Thoracic aorta (tissue), 2 donors: ENCODE results near the gene SPATA6L. TPM values are rescaled to one million over a fixed set of nuclear protein-coding genes. Genes with fewer than 3 reads are reported as not detected.

Experiments used
- ATAC-seq: fragments of 150-250 bp; one replicate; pipeline ENCODE4 v1.8.0; 2017; ENCODE audit warnings: low read depth; ENCODE audit not compliant: insufficient number of reproducible peaks, low FRiP score
- DNase-seq: peaks from one replicate; pipeline ENCODE4 v3.0.0-alpha.2; 2020; ENCODE audit warnings: low spot score
- H3K27ac ChIP-seq, 2 donors: fragments of 200-600 bp; sonication (generic); 1 replicate in 1 of 2; 2 replicates in 1 of 2; pipeline ENCODE4 v1.5.1; 2016; ENCODE audit warnings: mild to moderate bottlenecking in 2 of 2, moderate library complexity in 2 of 2
- H3K27me3 ChIP-seq: fragments of 200-600 bp; sonication (generic); replicated peaks from 2 replicates; pipeline ENCODE4 v1.6.0; 2016; ENCODE audit warnings: mild to moderate bottlenecking; ENCODE audit not compliant: insufficient read depth
- H3K36me3 ChIP-seq: fragments of 200-600 bp; sonication (generic); one replicate; pipeline ENCODE4 v1.5.1; 2016
- H3K4me1 ChIP-seq, 2 donors: fragments of 200-600 bp; sonication (generic); 1 replicate in 1 of 2; 2 replicates in 1 of 2; pipeline versions ENCODE4 v1.5.1 to v1.6.0; 2016; ENCODE audit warnings: low read depth in 2 of 2, mild to moderate bottlenecking in 1 of 2; ENCODE audit not compliant: control insufficient read depth in 1 of 2
- H3K4me3 ChIP-seq: fragments of 200-600 bp; sonication (generic); 2 replicates; pipeline ENCODE4 v1.5.1; 2016; ENCODE audit warnings: mild to moderate bottlenecking
- H3K9me3 ChIP-seq: fragments of 200-600 bp; sonication (generic); 2 replicates; pipeline ENCODE4 v1.5.1; 2016
- CTCF ChIP-seq: fragments of 200-600 bp; sonication (generic); IDR thresholded peaks from one replicate; pipeline ENCODE4 v1.5.1; 2019; ENCODE audit warnings: antibody characterized with exemption
- total RNA-seq, 2 donors: library from RNA; depleted of rRNA; stranded (reverse); fragments of >200 nt; gene quantifications; one replicate each; pipeline versions ENCODE4 v1.1.0 to v1.2.3, GENCODE V29; 2016

SPATA6L gene
- total RNA-seq, 2 donors from 2014 or later, result 1.8 to 2.4 TPM

DNA sequence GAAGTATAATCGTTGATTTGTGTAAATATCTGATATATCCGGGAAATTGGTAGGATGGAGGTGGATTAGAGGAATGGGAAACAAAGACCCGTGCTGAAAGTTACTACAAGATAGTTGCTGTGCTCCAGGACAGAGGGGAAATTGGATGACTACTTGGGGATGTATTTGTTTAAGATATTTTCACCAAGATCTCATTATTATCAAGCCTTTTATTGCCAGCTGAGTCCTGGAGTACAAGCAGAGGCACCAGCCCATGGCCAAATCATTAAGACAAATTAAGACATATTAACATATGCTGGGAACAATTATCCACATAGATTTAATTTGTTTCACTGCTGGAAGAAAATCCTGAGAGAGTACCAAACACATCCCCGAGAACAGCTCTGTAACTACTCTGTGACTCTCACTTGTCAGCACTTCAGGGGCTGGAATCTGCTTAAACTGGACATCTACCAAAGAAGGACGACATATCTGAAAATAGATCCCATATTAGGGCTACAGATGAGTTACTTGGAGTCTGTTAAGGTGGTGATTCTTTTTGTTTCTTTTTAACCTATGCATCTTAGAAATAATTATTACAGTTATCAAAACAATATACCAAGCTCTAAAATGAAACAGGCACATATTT, 107.8 kb downstream of the SPATA6L start:
- Histone ChIP-seq H3K4me3 (no peak overlapping the region), H3K4me1 (peaks cover 4 to 6% of the 10 kb centered on the region in 2 donors), H3K27ac (no peak overlapping the region), H3K9me3 (no peaks in the 10 kb centered on the region), H3K36me3 (no peaks in the 10 kb centered on the region), H3K27me3 (no peaks in the 10 kb centered on the region)
- no peak for ATAC-seq
- TF ChIP-seq CTCF, result no peak
- DNase-seq, result no peak

DNA sequence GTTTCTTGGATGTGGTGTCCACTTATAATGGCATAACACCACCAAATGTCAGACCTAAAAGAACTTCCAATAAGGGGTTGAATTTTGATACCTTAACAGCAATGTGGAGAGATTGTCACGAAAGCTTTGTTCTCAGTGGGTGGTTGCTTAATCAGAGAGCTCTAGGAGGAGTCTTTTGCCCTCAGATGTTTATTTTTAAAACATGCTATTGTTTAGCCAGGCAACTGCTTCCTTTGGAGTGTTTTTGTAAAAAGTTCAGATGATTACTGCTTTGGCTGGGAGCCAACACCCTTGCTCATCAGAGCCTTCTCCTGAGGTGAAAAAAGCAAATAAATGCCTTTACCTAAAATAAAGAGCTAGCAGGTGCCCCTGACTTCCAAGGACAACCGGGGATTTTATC, 111.0 kb downstream of the SPATA6L start:
- Histone ChIP-seq H3K4me1 (peaks cover 5 to 11% of the 10 kb centered on the region in 2 donors), H3K36me3 (no peaks in the 10 kb centered on the region), H3K9me3 (no peaks in the 10 kb centered on the region), H3K27me3 (no peaks in the 10 kb centered on the region), H3K4me3 (no peak overlapping the region), H3K27ac (no peak overlapping the region)
- TF ChIP-seq CTCF, result no peak
- DNase-seq (no peak), ATAC-seq (no peak)

DNA sequence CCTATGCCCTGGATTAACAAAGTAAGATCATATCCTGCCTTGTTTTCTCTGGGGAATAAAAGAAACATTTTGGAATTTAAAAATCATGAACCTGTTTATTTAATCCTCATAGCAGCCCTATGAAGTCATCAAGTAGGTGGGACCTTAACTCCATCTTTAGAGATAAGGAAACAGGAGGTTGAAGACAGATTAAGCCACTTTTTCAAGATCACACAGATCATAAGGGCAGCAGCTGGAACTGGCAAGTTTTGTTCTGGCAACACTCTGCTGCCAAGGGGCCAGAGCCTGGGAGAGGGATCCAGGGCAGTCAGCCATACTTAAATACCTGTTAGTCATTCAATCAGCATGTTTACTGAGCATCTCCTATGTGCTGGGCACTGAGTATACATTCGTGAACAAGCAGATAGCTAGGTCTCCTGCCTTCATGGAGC, 112.3 kb downstream of the SPATA6L start:
- no peak for ATAC-seq
- Histone ChIP-seq H3K36me3 (no peaks in the 10 kb centered on the region), H3K4me1 (peaks cover 5 to 24% of the 10 kb centered on the region in 2 donors), H3K27ac (no peak overlapping the region), H3K4me3 (no peak overlapping the region), H3K27me3 (no peaks in the 10 kb centered on the region), H3K9me3 (no peaks in the 10 kb centered on the region)
- no peak for TF ChIP-seq CTCF
- no peak for DNase-seq

DNA sequence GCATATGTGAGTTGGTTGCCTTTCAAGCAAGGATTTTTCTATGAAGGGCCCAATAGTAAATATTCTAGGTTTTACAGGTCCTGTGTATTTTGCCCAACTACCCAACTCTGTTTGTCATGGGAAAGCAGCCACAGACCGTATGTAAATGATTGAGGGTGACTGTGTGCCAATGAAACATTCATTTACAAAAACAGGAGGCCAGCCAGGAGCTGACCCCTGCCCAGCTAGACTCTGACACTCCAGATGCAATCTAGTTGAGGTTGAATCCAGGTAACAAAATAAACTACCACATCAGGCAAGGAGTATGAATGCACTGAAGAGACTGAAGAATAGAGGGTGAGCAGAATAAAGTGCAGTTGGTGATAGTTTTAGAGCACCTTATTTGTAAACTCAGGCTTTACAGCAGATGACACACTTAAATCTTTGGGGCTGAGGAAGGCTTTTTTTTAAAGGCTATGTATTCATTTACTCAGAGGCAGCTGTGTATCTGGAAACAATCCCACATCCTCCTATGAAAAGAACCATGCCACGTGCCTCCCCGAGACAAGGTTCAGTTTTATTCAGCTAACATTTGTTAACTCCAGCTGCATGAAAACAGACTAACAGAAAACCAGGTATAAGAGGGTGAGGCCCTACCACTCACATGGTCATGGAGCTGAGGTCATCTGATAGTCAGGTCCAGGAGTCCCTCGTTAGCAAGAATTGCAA, 115.3 kb downstream of the SPATA6L start:
- TF ChIP-seq CTCF, result no peak
- Histone ChIP-seq H3K9me3 (no peaks in the 10 kb centered on the region), H3K27ac (no peak overlapping the region), H3K4me3 (no peak overlapping the region), H3K27me3 (no peaks in the 10 kb centered on the region), H3K36me3 (no peaks in the 10 kb centered on the region), H3K4me1 (peaks cover 15 to 39% of the 10 kb centered on the region in 2 donors)
- ATAC-seq, result no peak
- DNase-seq, result no peak

GRCh38 chr9:4549751-4550295, 116.5 kb downstream of the SPATA6L start:
- Histone ChIP-seq H3K4me3 (no peak overlapping the region), H3K27me3 (no peaks in the 10 kb centered on the region), H3K4me1 (peaks cover 15 to 45% of the 10 kb centered on the region in 2 donors), H3K27ac (peak overlapping the region in 1 of 2 donors; percentile 31), H3K36me3 (no peaks in the 10 kb centered on the region), H3K9me3 (no peaks in the 10 kb centered on the region)
- no peak for TF ChIP-seq CTCF
- DNase-seq, result no peak
- ATAC-seq, result peak; percentile 44
